ENCODE results near the gene STAG3. TPM values are rescaled to one million over a fixed set of nuclear protein-coding genes. Genes with fewer than 3 reads are reported as not detected.
"Not testable (repeated sequence)": the region's sequence is repeated elsewhere in the genome, so short reads cannot be mapped to it uniquely, and the experiment has no call there.

STAG3 gene
- total RNA-seq, 1 donor from 2014 or later = 1.1 TPM

GRCh38 chr7:100185726-100186125, 8.0 kb downstream of the STAG3 start:
- Histone ChIP-seq H3K36me3 (ENCODE audit: control insufficient read depth, insufficient read depth, low read length) (no peaks in the 10 kb centered on the region), H3K27me3 (ENCODE audit: control insufficient read depth, insufficient read depth, low read length) (no peaks in the 10 kb centered on the region), H3K4me3 (ENCODE audit: low read depth, low read length) (no peak overlapping the region)
- DNase-seq (ENCODE audit: low read depth) = no peak
- TF ChIP-seq CTCF (IDR thresholded peaks at IDR 0.05; ENCODE audit: insufficient read depth, low read length, poor library complexity, severe bottlenecking) = no peak

- no peaks in the 10 kb centered on the region for H3K27me3 ChIP-seq (ENCODE audit: control insufficient read depth, insufficient read depth, low read length)
- TF ChIP-seq CTCF (IDR thresholded peaks at IDR 0.05; ENCODE audit: insufficient read depth, low read length, poor library complexity, severe bottlenecking) = no peak
- no peak for DNase-seq (ENCODE audit: low read depth)
- no peaks in the 10 kb centered on the region for H3K36me3 ChIP-seq (ENCODE audit: control insufficient read depth, insufficient read depth, low read length)
- no peak overlapping the region for H3K4me3 ChIP-seq (ENCODE audit: low read depth, low read length)
Observed at GRCh38 chr7:100189061-100189460, 11.3 kb downstream of the STAG3 start.

DNA sequence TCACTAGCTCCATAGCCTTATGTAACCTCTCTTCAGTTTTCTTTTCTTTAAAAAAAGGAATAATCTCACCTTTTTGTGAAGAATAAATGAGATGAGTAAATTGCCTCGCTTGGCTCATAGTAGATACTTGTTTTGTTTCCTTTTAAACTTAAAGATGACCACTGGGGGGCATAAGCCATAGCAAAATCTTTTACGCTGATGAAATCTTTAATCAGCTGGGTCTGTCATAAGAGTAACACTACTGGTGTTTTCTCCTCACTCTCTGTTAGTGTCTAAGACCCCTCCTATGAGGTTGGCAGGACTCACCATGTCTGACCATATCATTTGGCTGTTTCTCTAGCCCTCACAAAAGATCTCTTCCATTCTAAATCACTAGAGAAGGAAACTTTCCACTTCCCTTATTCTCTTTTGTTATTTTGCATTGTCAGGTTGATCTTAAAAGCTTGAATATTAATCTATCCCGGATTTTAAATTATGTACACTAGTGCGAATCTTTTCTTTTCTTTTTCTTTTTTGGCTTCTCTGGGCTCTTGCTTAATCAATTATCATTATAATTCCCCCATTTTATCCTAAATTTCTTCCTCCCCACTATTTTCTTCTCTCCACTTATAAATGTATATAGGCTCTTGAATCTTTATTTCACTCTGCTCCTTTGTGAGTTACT, 12.5 kb downstream of the STAG3 start:
- Histone ChIP-seq H3K36me3 (ENCODE audit: control insufficient read depth, insufficient read depth, low read length) (no peaks in the 10 kb centered on the region), H3K27me3 (ENCODE audit: control insufficient read depth, insufficient read depth, low read length) (no peaks in the 10 kb centered on the region), H3K4me3 (ENCODE audit: low read depth, low read length) (no peak overlapping the region)
- no peak for DNase-seq (ENCODE audit: low read depth)
- no peak for TF ChIP-seq CTCF (IDR thresholded peaks at IDR 0.05; ENCODE audit: insufficient read depth, low read length, poor library complexity, severe bottlenecking)

DNA sequence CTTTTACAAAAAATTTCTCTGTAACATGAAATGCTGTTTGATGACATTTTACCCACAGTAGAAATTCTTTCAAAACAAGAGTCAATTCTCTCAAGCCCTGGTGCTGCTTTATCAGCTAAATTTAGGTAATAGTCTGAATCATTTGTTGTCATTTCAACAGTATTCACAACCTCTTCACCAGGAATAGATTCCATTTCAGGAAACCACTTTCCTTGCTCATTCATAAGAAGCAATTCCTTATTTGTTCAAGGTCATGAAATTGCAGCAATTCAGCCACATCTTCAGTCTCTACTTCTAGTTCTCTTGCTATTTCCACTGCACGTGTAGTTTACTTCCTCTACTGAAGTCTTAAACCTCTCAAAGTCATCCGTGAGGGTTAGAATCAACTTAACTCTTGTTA, 14.1 kb downstream of the STAG3 start:
- DNase-seq (ENCODE audit: low read depth) = no peak
- Histone ChIP-seq H3K4me3 (ENCODE audit: low read depth, low read length) (no peak overlapping the region), H3K27me3 (ENCODE audit: control insufficient read depth, insufficient read depth, low read length) (no peaks in the 10 kb centered on the region)

DNA sequence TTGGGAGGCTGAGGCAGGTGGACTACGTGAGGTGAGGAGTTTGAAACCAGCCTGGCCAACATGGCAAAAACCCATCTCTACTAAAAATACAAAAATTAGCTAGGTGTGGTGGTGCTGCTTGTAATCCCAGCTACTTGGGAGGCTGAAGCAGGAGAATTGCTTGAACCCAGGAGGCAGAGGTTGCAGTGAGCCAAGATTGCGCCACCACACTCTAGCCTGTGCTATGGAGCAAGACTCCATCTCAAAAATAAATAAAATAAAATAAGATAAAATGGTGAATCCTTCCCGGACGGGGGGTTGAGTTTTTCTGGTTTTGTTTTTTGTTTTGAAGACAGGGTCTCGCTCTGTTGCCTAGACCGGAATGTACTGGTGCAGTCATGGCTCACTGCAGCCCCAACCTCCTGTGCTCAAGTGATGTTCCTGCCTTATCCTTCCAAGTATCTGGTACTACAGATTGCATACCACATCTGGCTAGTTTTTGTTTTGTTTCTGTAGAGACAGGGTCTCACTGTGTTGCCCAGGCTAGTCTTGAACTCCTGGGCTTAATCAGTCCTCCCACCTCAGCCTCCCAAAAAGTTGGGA, 14.7 kb downstream of the STAG3 start:
- H3K36me3 ChIP-seq (ENCODE audit: control insufficient read depth, insufficient read depth, low read length); H3K4me3 ChIP-seq (ENCODE audit: low read depth, low read length); DNase-seq (ENCODE audit: low read depth); H3K27me3 ChIP-seq (ENCODE audit: control insufficient read depth, insufficient read depth, low read length): not testable (repeated sequence)

More for the DNA sequence above, 14.1 kb downstream of the STAG3 start:
- TF ChIP-seq CTCF (IDR thresholded peaks at IDR 0.05; ENCODE audit: insufficient read depth, low read length, poor library complexity, severe bottlenecking) = no peak
- no peaks in the 10 kb centered on the region for H3K36me3 ChIP-seq (ENCODE audit: control insufficient read depth, insufficient read depth, low read length)

- no peak for DNase-seq (ENCODE audit: low read depth)
- Histone ChIP-seq H3K4me3 (ENCODE audit: low read depth, low read length) (no peak overlapping the region), H3K27me3 (ENCODE audit: control insufficient read depth, insufficient read depth, low read length) (no peaks in the 10 kb centered on the region), H3K36me3 (ENCODE audit: control insufficient read depth, insufficient read depth, low read length) (no peaks in the 10 kb centered on the region)
- TF ChIP-seq CTCF (IDR thresholded peaks at IDR 0.05; ENCODE audit: insufficient read depth, low read length, poor library complexity, severe bottlenecking) = no peak
Observed at GRCh38 chr7:100192969-100193368, 15.3 kb downstream of the STAG3 start.

All from kidney epithelial cell (primary cell).